H9 (cell line): Measurements from ENCODE around the gene ROBO2. TPM values are rescaled to one million over a fixed set of nuclear protein-coding genes. Genes with fewer than 3 reads are reported as not detected.

ENCODE experiments used
- DNase-seq: peaks from one replicate; pipeline ENCODE4 v3.0.0-alpha.2; 2017
- H2AFZ ChIP-seq: one replicate; pipeline ENCODE4 v1.6.1; 2013; ENCODE audit warnings: mild to moderate bottlenecking, low read length, control low read depth, moderate library complexity
- H2AK5ac ChIP-seq: 2 replicates; pipeline ENCODE4 v1.6.1; 2013; ENCODE audit warnings: low read length, control low read depth, mixed read lengths; ENCODE audit not compliant: insufficient read length
- H2BK120ac ChIP-seq: one replicate; pipeline ENCODE4 v1.6.1; 2013; ENCODE audit warnings: low read depth, mild to moderate bottlenecking, low read length, control low read depth, inconsistent platforms; ENCODE audit not compliant: poor library complexity, severe bottlenecking
- H2BK12ac ChIP-seq: 2 replicates; pipeline ENCODE4 v1.6.1; 2013; ENCODE audit warnings: low read length, control low read depth, mixed read lengths, low read depth; ENCODE audit not compliant: insufficient read length
- H2BK15ac ChIP-seq: 2 replicates; pipeline ENCODE4 v1.6.1; 2013; ENCODE audit warnings: low read depth, low read length, control low read depth
- H2BK20ac ChIP-seq: one replicate; pipeline ENCODE4 v1.6.1; 2013; ENCODE audit warnings: low read depth, mild to moderate bottlenecking, low read length, control low read depth, inconsistent platforms; ENCODE audit not compliant: poor library complexity, severe bottlenecking
- H2BK5ac ChIP-seq: 2 replicates; pipeline ENCODE4 v1.6.1; 2013; ENCODE audit warnings: low read length, control low read depth, mixed read lengths; ENCODE audit not compliant: insufficient read length
- H3K14ac ChIP-seq: 2 replicates; pipeline ENCODE4 v1.6.1; 2013; ENCODE audit warnings: low read length, control low read depth; ENCODE audit not compliant: insufficient read depth
- H3K18ac ChIP-seq: 2 replicates; pipeline ENCODE4 v1.6.1; 2013; ENCODE audit warnings: low read depth, mild to moderate bottlenecking, mixed read lengths, low read length, control low read depth; ENCODE audit not compliant: insufficient read length
- H3K23ac ChIP-seq: 2 replicates; pipeline ENCODE4 v1.6.1; 2013; ENCODE audit warnings: low read length, control low read depth, mixed read lengths, low read depth; ENCODE audit not compliant: insufficient read length
- H3K23me2 ChIP-seq: 2 replicates; pipeline ENCODE4 v1.6.1; 2013; ENCODE audit warnings: low read depth, mild to moderate bottlenecking, mixed read lengths, low read length, control low read depth; ENCODE audit not compliant: insufficient read length, poor library complexity, severe bottlenecking
- H3K27ac ChIP-seq: 2 replicates; pipeline ENCODE4 v1.5.1; 2013; ENCODE audit warnings: low read length, control low read depth, mixed read lengths, low read depth; ENCODE audit not compliant: insufficient read length
- H3K27me3 ChIP-seq: 2 replicates; pipeline ENCODE4 v1.6.1; 2013; ENCODE audit warnings: low read length, control low read depth, inconsistent platforms; ENCODE audit not compliant: insufficient read depth
- H3K4ac ChIP-seq: 2 replicates; pipeline ENCODE4 v1.6.1; 2013; ENCODE audit warnings: low read depth, mild to moderate bottlenecking, control low read depth, inconsistent platforms, low read length, moderate library complexity
- H3K4me1 ChIP-seq: 2 replicates; pipeline ENCODE4 v1.6.1; 2013; ENCODE audit warnings: low read length, control low read depth, inconsistent platforms; ENCODE audit not compliant: insufficient read depth
- H3K4me2 ChIP-seq: 2 replicates; pipeline ENCODE4 v1.6.1; 2013; ENCODE audit warnings: low read length, control low read depth, mixed read lengths; ENCODE audit not compliant: insufficient read length, insufficient read depth
- H3K56ac ChIP-seq: 2 replicates; pipeline ENCODE4 v1.6.1; 2013; ENCODE audit warnings: low read depth, mild to moderate bottlenecking, mixed read lengths, low read length, control low read depth; ENCODE audit not compliant: insufficient read length
- H3K79me1 ChIP-seq: 2 replicates; pipeline ENCODE4 v1.6.1; 2013; ENCODE audit warnings: low read depth, mild to moderate bottlenecking, moderate library complexity, low read length, control low read depth, inconsistent platforms; ENCODE audit not compliant: insufficient read depth, poor library complexity, severe bottlenecking
- H3K79me2 ChIP-seq: 2 replicates; pipeline ENCODE4 v1.6.1; 2013; ENCODE audit warnings: low read length, control low read depth, inconsistent platforms; ENCODE audit not compliant: insufficient read depth
- H3K9ac ChIP-seq: 2 replicates; pipeline ENCODE4 v1.6.1; 2013; ENCODE audit warnings: low read length, control low read depth, mixed read lengths; ENCODE audit not compliant: insufficient read length; ENCODE audit errors: extremely low read depth
- H3K9me3 ChIP-seq: one replicate; pipeline ENCODE4 v1.6.1; 2013; ENCODE audit warnings: low read depth, low read length, inconsistent platforms; ENCODE audit not compliant: control insufficient read depth
- H3T11ph ChIP-seq: one replicate; pipeline ENCODE4 v1.6.1; 2013; ENCODE audit warnings: mild to moderate bottlenecking, low read length, control low read depth, inconsistent platforms
- H4K20me1 ChIP-seq: one replicate; pipeline ENCODE4 v1.6.1; 2013; ENCODE audit not compliant: control insufficient read depth, insufficient read length, insufficient read depth
- H4K5ac ChIP-seq: 2 replicates; pipeline ENCODE4 v1.6.1; 2013; ENCODE audit warnings: low read depth, mild to moderate bottlenecking, mixed read lengths, low read length, control low read depth; ENCODE audit not compliant: insufficient read length
- H4K8ac ChIP-seq: replicated peaks from 2 replicates; pipeline ENCODE4 v1.6.1; 2013; ENCODE audit warnings: low read length, control low read depth, mixed read lengths, low read depth; ENCODE audit not compliant: insufficient read length
- H4K91ac ChIP-seq: 2 replicates; pipeline ENCODE4 v1.6.1; 2013; ENCODE audit warnings: low read depth, mild to moderate bottlenecking, moderate library complexity, mixed read lengths, low read length, control low read depth; ENCODE audit not compliant: insufficient read length
- H3K27ac Mint-ChIP-seq, 3 experiments: 2 replicates in 2 of 3; 3 replicates in 1 of 3; pipeline ENCODE4 v1.8.0; 2020 to 2021; ENCODE audit warnings: mixed read lengths in 3 of 3, mild to moderate bottlenecking in 1 of 3, moderate library complexity in 1 of 3
- H3K27me3 Mint-ChIP-seq: 2 replicates; pipeline ENCODE4 v1.8.0; 2021; ENCODE audit warnings: low read depth, mild to moderate bottlenecking, moderate library complexity, mixed read lengths
- H3K36me3 Mint-ChIP-seq, 3 experiments: 2 replicates in 2 of 3; 3 replicates in 1 of 3; pipeline ENCODE4 v1.8.0; 2020 to 2021; ENCODE audit warnings: low read depth in 3 of 3, mixed read lengths in 3 of 3; ENCODE audit not compliant: insufficient read depth in 1 of 3
- H3K4me1 Mint-ChIP-seq, 2 experiments: 2 replicates each; pipeline ENCODE4 v1.8.0; 2020; ENCODE audit warnings: mixed read lengths in 2 of 2
- H3K4me3 Mint-ChIP-seq, 2 experiments: 2 replicates in 1 of 2; 3 replicates in 1 of 2; pipeline ENCODE4 v1.8.0; 2020 to 2021; ENCODE audit warnings: mild to moderate bottlenecking in 2 of 2, mixed read lengths in 2 of 2, moderate library complexity in 1 of 2
- H3K9me3 Mint-ChIP-seq, 2 experiments: 2 replicates in 1 of 2; 3 replicates in 1 of 2; pipeline ENCODE4 v1.8.0; 2020; ENCODE audit warnings: mild to moderate bottlenecking in 2 of 2, mixed read lengths in 2 of 2, moderate library complexity in 1 of 2
- CTCF ChIP-seq: fragments of 200-600 bp; sonication (generic); conservative IDR thresholded peaks from 3 replicates; pipeline ENCODE4 v1.8.0; 2021; ENCODE audit warnings: antibody characterized with exemption, mild to moderate bottlenecking
- WGBS: extraction: QIAGEN DNeasy Blood & Tissue Kit; methylation state at CpG from one replicate; pipeline ENCODE4 v1.1.7; 2013; ENCODE audit warnings: missing lambda C conversion rate, low lambda C conversion rate, mixed read lengths; ENCODE audit not compliant: insufficient read length; ENCODE audit errors: extremely low coverage; 5-methylcytosine and 5-hydroxymethylcytosine counted together
- total RNA-seq: library from RNA; stranded (reverse); gene quantifications from 2 replicates; pipeline ENCODE4 v1.2.1, GENCODE V29; 2021

ROBO2 gene
- total RNA-seq, 1 experiment from 2014 or later = 2.3 TPM

DNA sequence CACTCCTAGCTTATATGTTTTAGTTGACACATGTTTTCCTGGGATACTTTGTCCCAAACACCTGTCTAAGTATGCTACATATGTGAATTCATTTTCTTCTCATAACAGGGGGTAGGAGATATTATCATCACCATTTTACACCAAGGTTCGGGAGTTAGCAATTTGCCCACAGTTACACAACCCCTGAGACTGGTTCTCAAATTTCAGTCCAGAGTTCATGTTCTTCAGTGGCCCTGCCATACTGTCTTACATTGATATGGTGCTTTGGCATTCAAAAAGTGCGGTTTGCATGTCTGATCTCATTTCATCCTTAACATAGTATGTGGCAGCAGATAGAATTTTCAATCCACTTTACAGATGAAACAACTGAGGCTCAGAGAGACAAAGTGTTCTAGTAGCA lies 38.4 kb downstream of the ROBO2 start:
- Histone ChIP-seq H4K20me1 (no peaks in the 10 kb centered on the region), H3K9me3 (no peaks in the 10 kb centered on the region), H3T11ph (no peak overlapping the region), H4K8ac (no peak overlapping the region), H3K14ac (no peak overlapping the region), H2BK20ac (no peak overlapping the region), H2BK15ac (no peak overlapping the region), H2AFZ (no peak overlapping the region), H2BK5ac (no peak overlapping the region), H3K27ac (no peak overlapping the region), H3K4ac (no peak overlapping the region), H3K79me1 (no peaks in the 10 kb centered on the region), H3K23me2 (no peaks in the 10 kb centered on the region), H3K56ac (no peak overlapping the region), H3K4me2 (no peak overlapping the region), H2BK120ac (no peak overlapping the region), H3K27me3 (no peaks in the 10 kb centered on the region), H3K18ac (no peak overlapping the region), H2AK5ac (no peak overlapping the region), H3K4me1 (peaks cover 14% of the 10 kb centered on the region), H3K9ac (no peak overlapping the region), H4K91ac (no peak overlapping the region), H3K23ac (no peak overlapping the region), H4K5ac (no peak overlapping the region), H3K79me2 (no peaks in the 10 kb centered on the region), H2BK12ac (no peak overlapping the region)
- Mint-ChIP-seq H3K9me3 (no peaks in the 10 kb centered on the region), H3K36me3 (no peaks in the 10 kb centered on the region), H3K4me3 (no peak overlapping the region), H3K27ac (no peak overlapping the region), H3K4me1 (peaks cover 36 to 39% of the 10 kb centered on the region in 2 experiments), H3K27me3 (no peaks in the 10 kb centered on the region)
- WGBS = no CpG with 5 or more reads among the region's 2 CpGs
- no peak for TF ChIP-seq CTCF
- DNase-seq = no peak
